ENCODE data around the gene PPEF2.

Gene PPEF2

DNA sequence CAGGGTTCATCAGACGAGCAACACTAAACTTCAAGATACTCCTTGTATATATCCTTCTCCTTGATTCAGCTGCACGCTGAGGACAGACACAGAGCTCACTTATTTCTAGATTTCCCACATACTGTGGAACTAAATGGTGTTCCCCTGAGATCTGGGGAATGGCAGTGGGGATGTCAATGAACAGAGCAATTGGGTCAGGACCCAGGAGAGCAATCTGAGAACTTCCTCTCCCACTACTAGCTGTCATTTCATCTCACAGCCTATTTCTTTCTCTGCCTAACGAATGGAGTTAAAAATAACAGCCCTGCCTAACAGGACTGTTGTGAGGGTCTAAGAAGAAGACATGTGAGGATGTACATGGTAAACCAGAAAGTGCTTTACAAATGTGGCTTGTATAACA, 27.9 kb upstream of the PPEF2 start:
- TF ChIP-seq, protein P1, sequence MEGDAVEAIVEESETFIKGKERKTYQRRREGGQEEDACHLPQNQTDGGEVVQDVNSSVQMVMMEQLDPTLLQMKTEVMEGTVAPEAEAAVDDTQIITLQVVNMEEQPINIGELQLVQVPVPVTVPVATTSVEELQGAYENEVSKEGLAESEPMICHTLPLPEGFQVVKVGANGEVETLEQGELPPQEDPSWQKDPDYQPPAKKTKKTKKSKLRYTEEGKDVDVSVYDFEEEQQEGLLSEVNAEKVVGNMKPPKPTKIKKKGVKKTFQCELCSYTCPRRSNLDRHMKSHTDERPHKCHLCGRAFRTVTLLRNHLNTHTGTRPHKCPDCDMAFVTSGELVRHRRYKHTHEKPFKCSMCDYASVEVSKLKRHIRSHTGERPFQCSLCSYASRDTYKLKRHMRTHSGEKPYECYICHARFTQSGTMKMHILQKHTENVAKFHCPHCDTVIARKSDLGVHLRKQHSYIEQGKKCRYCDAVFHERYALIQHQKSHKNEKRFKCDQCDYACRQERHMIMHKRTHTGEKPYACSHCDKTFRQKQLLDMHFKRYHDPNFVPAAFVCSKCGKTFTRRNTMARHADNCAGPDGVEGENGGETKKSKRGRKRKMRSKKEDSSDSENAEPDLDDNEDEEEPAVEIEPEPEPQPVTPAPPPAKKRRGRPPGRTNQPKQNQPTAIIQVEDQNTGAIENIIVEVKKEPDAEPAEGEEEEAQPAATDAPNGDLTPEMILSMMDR (IDR thresholded peaks at IDR 0.05), result no peak
- no peak for TF ChIP-seq ZFX (IDR thresholded peaks at IDR 0.05; ENCODE audit: borderline replicate concordance)
- no peak overlapping the region for H3K27ac ChIP-seq

DNA sequence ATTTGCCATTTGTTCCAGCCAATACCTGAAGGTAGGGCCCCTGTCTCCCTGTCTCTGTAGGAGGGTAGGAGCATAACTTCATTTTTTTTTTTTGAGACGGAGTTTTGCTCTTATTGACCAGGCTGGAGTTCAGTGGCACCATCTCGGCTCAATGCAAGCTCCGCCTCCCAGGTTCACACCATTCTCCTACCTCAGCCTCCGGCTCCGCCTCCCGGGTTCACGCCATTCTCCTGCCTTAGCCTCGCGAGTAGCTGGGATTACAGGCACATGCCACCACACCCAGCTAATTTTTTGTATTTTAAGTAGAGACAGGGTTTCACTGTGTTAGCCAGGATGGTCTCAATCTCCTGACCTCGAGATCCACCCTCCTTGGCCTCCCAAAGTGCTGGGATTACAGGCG, 22.7 kb upstream of the PPEF2 start:
- peak overlapping the region; percentile 52 for H3K27ac ChIP-seq

DNA sequence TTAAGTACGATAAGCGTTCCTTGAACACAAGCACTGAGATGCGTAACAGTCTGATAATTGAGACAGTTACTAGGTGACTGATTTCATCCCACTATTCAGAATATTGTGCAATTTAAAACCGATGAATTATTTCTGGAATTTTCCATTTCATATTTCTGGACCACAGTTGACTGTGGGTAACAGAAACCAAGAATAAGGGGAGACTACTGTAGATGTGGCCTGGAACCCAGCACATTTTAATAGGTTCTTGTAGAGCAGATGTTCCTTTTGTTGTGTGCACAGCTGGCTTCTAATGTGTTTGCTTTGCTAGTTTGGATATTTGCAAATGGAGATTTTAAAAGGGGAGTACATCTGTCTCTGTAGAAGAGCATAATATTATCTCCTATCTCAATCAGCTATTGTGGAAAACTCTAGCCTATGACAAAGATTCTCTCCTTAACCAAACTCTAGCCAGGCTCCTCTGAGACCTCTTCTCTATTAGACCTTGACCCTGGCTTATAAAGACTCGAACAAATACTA, 22.1 kb upstream of the PPEF2 start:
- no peak for TF ChIP-seq ZFX (IDR thresholded peaks at IDR 0.05; ENCODE audit: borderline replicate concordance)
- TF ChIP-seq, protein P1 (IDR thresholded peaks at IDR 0.05), result no peak
- peak overlapping the region; percentile 52 for H3K27ac ChIP-seq

DNA sequence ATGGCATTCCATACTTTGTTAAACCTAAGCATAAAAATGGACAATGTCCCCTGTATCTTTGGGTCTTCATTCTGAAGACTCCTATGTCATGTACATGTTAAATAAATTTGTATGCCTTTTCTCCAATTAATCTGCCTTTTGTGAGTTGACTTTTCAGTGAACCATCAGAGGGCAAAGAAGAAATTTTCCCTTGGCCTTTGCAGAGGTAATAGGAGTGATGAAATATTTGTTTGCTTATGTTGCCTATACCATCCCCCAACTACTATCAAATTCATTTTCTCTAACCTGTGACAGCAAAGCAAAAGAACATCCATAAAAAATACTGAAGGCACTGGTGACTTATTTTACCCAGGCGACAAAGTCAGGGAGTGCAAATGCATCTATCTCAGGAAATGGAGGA, 20.3 kb upstream of the PPEF2 start:
- TF ChIP-seq ZFX (IDR thresholded peaks at IDR 0.05; ENCODE audit: borderline replicate concordance), result no peak
- TF ChIP-seq, protein P1 (IDR thresholded peaks at IDR 0.05), result no peak
- no peak overlapping the region for H3K27ac ChIP-seq

DNA sequence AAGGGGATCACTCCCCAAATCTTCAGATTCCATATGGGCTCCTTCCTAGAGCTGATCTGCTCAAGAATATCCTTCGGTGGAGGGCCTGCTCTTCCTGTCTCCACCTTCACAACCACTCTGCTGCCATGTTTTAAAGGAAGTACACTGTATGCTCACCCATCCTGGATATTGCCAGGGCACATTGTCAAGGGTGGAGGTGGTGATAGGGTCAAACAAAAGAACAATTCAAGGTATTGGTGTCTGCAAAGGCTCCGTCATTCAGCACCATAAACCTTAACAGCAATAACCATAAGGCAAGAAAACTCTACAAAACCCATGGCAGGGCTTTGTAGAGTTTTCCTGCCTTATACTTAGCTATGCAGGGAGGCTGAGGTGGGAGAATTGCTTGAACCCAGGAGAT, 19.7 kb upstream of the PPEF2 start:
- TF ChIP-seq, protein P1 (IDR thresholded peaks at IDR 0.05), result no peak
- no peak for TF ChIP-seq ZFX (IDR thresholded peaks at IDR 0.05; ENCODE audit: borderline replicate concordance)
- H3K27ac ChIP-seq, result no peak overlapping the region

DNA sequence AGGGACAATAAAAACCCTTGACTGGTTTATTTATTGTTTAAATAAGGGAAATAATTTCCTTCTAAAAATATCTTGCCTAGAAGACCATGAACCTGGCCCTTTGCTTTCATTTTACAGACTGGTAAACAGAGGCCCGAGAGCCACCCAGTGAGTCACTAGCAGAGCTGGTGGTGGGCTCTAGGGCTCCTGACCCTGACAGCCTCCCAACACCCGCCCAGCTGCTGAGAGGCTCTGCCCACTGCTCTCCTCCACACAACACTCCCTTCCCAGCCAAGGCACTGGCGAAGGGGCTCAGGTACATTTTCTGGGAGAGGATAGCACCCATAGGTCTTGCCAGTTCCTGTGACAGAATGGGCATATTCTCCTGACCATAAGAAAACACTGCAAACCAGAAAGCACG, 18.1 kb upstream of the PPEF2 start:
- TF ChIP-seq, protein P1 (IDR thresholded peaks at IDR 0.05), result no peak
- no peak for TF ChIP-seq ZFX (IDR thresholded peaks at IDR 0.05; ENCODE audit: borderline replicate concordance)
- peak overlapping the region; percentile 45 for H3K27ac ChIP-seq

DNA sequence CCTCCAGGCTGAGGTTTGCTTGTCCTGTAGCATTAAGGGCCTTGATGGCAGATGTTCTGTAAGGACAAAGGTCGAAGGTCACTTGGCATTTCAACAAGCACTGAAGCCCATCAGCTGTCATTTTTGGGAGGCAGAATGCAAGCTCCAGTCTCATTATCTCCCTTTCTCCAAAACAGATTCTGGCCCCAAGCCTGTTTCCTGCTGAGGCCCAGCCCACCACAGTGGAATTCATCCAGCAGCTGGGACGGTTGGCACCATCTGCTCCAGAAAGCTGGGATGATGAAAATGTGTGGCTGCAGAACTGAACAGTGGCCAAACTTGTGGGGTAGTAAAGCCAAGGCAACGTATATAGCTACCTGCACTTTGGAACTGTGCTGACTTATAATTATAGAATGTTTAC, 17.7 kb upstream of the PPEF2 start:
- peak overlapping the region; percentile 45 for H3K27ac ChIP-seq
- TF ChIP-seq, protein P1 (IDR thresholded peaks at IDR 0.05), result no peak
- no peak for TF ChIP-seq ZFX (IDR thresholded peaks at IDR 0.05; ENCODE audit: borderline replicate concordance)

DNA sequence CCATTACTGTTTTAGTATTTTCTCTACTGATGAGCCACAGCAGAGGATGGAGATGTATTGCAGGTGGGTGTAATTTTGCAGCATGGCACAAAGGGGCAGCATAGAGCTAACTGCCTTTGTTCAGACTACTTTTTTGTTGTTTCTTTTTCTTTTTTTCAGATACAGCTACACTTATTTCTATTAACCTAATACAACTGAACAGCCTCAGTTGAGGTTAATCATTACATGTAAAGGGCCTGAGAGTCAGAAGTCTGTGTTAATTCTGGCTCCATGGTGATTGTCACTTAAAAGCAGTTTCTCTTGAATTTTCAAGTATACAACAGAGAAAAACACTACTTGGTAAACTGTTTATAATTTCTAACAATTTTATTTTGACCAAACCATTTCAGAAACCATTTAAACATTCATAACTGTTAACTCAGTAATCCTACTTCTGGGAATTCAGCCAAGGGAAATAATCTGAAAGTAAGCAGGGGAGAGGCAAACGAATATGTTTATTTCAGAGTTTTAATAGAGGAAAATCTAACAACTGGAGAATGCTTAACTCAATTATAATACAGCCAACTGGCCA, 13.9 kb upstream of the PPEF2 start:
- peak overlapping the region; percentile 43 for H3K27ac ChIP-seq
- TF ChIP-seq, protein P1 (IDR thresholded peaks at IDR 0.05), result peak; percentile 89
- no peak for TF ChIP-seq ZFX (IDR thresholded peaks at IDR 0.05; ENCODE audit: borderline replicate concordance)
